ENCODE results near the gene ZNF428.
"Not testable (repeated sequence)": the region's sequence is repeated elsewhere in the genome, so short reads cannot be mapped to it uniquely, and the experiment has no call there.

ZNF428 gene
- 10.3 to 22.9 (median 14.1) reads per million in 4 donors for total RNA-seq

- DNase-seq, result peak; percentile 79 to 87 (median 80)
These were observed at the start of gene ZNF428 for GRCh38 chr19:43619262-43620060. TSS of gene ZNF428 (minus strand) at chr19:43619629. CDS start at chr19:43614304, 5,325 bp downstream.

- peak; percentile 93 to 98 (median 98) for DNase-seq
These were observed 49.1 kb upstream of the ZNF428 start for GRCh38 chr19:43668406-43669109.

GRCh38 chr19:43667876-43668405 is 48.5 kb upstream of the ZNF428 start:
- no peak for DNase-seq

GRCh38 chr19:43667126-43667875 is 47.9 kb upstream of the ZNF428 start:
- no peak for DNase-seq

GRCh38 chr19:43664018-43664417 is 44.6 kb upstream of the ZNF428 start:
- DNase-seq, result peak in 4 of 5 donors; percentile 37 to 59 (median 47)

GRCh38 chr19:43662487-43662886 is 43.1 kb upstream of the ZNF428 start:
- DNase-seq, result no peak

GRCh38 chr19:43660971-43661360 is 41.5 kb upstream of the ZNF428 start:
- DNase-seq, result no peak

GRCh38 chr19:43660301-43660970 is 41.0 kb upstream of the ZNF428 start:
- no peak for DNase-seq

- no peak for DNase-seq
These were observed 39.1 kb upstream of the ZNF428 start for GRCh38 chr19:43658494-43658893.

- no peak for DNase-seq
These were observed 38.6 kb upstream of the ZNF428 start for GRCh38 chr19:43658001-43658400.

GRCh38 chr19:43656436-43656835 is 37.0 kb upstream of the ZNF428 start:
- DNase-seq, result no peak

- DNase-seq, result no peak
These were observed 33.1 kb upstream of the ZNF428 start for GRCh38 chr19:43652546-43652874.

GRCh38 chr19:43651758-43652545 is 32.5 kb upstream of the ZNF428 start:
- DNase-seq, result peak in 1 of 5 donors; percentile 46

GRCh38 chr19:43650276-43650675 is 30.8 kb upstream of the ZNF428 start:
- not testable (repeated sequence) for DNase-seq

GRCh38 chr19:43649514-43649913 is 30.1 kb upstream of the ZNF428 start:
- DNase-seq, result no peak

- no peak for DNase-seq
These were observed 29.2 kb upstream of the ZNF428 start for GRCh38 chr19:43648633-43649032.

- DNase-seq, result no peak
These were observed 24.8 kb upstream of the ZNF428 start for GRCh38 chr19:43644181-43644580.

- no peak for DNase-seq
These were observed 23.9 kb upstream of the ZNF428 start for GRCh38 chr19:43643326-43643725.

GRCh38 chr19:43642531-43642930 is 23.1 kb upstream of the ZNF428 start:
- DNase-seq, result no peak

GRCh38 chr19:43641333-43641732 is 21.9 kb upstream of the ZNF428 start:
- no peak for DNase-seq

GRCh38 chr19:43640424-43640757 is 21.0 kb upstream of the ZNF428 start:
- DNase-seq, result no peak

Data from T-helper 1 cell (primary cell).